B cell (primary cell): ENCODE results near the gene ZBED4. TPM values are rescaled to one million over a fixed set of nuclear protein-coding genes. Genes with fewer than 3 reads are reported as not detected.

ENCODE experiments used
- ATAC-seq: fragments of 200-7000 bp; cut with Tn5 transposase; one replicate; pipeline ENCODE4 v1.10.0; 2021; ENCODE audit warnings: low read depth, mild to moderate bottlenecking, moderate number of reproducible peaks, moderate library complexity
- CTCF ChIA-PET: fragments of 350-600 bp; sonication (Branson Sonifier 250); formaldehyde crosslinking; loops from one replicate; lab custom pipeline; 2021; ENCODE audit warnings: antibody characterized with exemption, inconsistent platforms; lab: Charles Lee
- POLR2A ChIA-PET: fragments of 350-600 bp; sonication (Branson Sonifier 250); formaldehyde crosslinking; loops from one replicate; lab custom pipeline; 2021; ENCODE audit warnings: antibody characterized with exemption; lab: Charles Lee
- DNase-seq: peaks from one replicate; pipeline ENCODE4 v3.0.0; 2013
- H2AFZ ChIP-seq: 2 replicates; pipeline ENCODE4 v1.6.1; 2012; ENCODE audit warnings: mild to moderate bottlenecking, low read depth, low read length; ENCODE audit not compliant: insufficient read depth, poor library complexity, severe bottlenecking
- H3K27ac ChIP-seq, 2 donors: 1 replicate in 1 of 2; 2 replicates in 1 of 2; pipeline ENCODE4 v1.5.1; 2012 to 2013; ENCODE audit warnings: low read length in 2 of 2, mild to moderate bottlenecking in 2 of 2, moderate library complexity in 1 of 2
- H3K27me3 ChIP-seq, 4 experiments: fragments of 200-600 bp in 1 of 4; sonication (generic) in 1 of 4; replicated peaks in 1 of 4; 1 replicate in 2 of 4; 2 replicates in 2 of 4; pipeline versions ENCODE4 v1.6.1 to v1.7.0; 2013 to 2016; ENCODE audit warnings: low read length in 3 of 4, mild to moderate bottlenecking in 2 of 4, mixed read lengths in 1 of 4, moderate library complexity in 1 of 4; ENCODE audit not compliant: insufficient read depth in 4 of 4, control insufficient read depth in 3 of 4; ENCODE audit errors: control extremely low read depth in 1 of 4
- H3K36me3 ChIP-seq, 2 experiments: replicated peaks in 1 of 2; 1 replicate in 1 of 2; 2 replicates in 1 of 2; pipeline versions ENCODE4 v1.6.1 to v1.7.1; 2013; ENCODE audit warnings: low read length in 1 of 2; ENCODE audit not compliant: insufficient read depth in 2 of 2, control insufficient read depth in 1 of 2; ENCODE audit errors: control extremely low read depth in 1 of 2, extremely low read depth in 1 of 2
- H3K4me1 ChIP-seq, 2 donors: fragments of 200-600 bp in 1 of 2; sonication (generic) in 1 of 2; 1 replicate in 1 of 2; 2 replicates in 1 of 2; pipeline versions ENCODE4 v1.5.1 to v1.6.1; 2013 to 2017; ENCODE audit warnings: low read length in 2 of 2; ENCODE audit not compliant: control insufficient read depth in 2 of 2, insufficient read depth in 2 of 2
- H3K4me2 ChIP-seq: replicated peaks from 2 replicates; pipeline ENCODE3; 2012; ENCODE audit warnings: mild to moderate bottlenecking, low read depth, low read length; ENCODE audit not compliant: poor library complexity, severe bottlenecking
- H3K4me3 ChIP-seq, 5 experiments: fragments of 200-600 bp in 1 of 5; sonication (generic) in 1 of 5; 1 replicate in 3 of 5; 2 replicates in 2 of 5; pipeline versions ENCODE4 v1.5.1 to v1.7.0; 2011 to 2016; ENCODE audit warnings: low read length in 4 of 5, mild to moderate bottlenecking in 4 of 5, low read depth in 2 of 5, control low read depth in 1 of 5, moderate library complexity in 1 of 5; ENCODE audit not compliant: insufficient read depth in 1 of 5; ENCODE audit errors: control extremely low read depth in 1 of 5, extremely low read depth in 1 of 5
- H3K79me2 ChIP-seq: fragments of 200-600 bp; sonication (generic); one replicate; pipeline ENCODE4 v1.6.0; 2016; ENCODE audit warnings: low read length; ENCODE audit not compliant: control insufficient read depth, insufficient read depth
- H3K9ac ChIP-seq: fragments of 200-600 bp; sonication (generic); 2 replicates; pipeline ENCODE4 v1.6.1; 2017; ENCODE audit warnings: mild to moderate bottlenecking, low read length, moderate library complexity
- H3K9me3 ChIP-seq, 3 donors: one replicate each; pipeline versions ENCODE4 v1.6.1 to v1.7.1; 2013; ENCODE audit warnings: low read length in 2 of 3; ENCODE audit not compliant: control insufficient read depth in 2 of 3, insufficient read depth in 1 of 3; ENCODE audit errors: control extremely low read depth in 1 of 3
- H4K20me1 ChIP-seq: 2 replicates; pipeline ENCODE4 v1.6.0; 2012; ENCODE audit warnings: mild to moderate bottlenecking, low read length; ENCODE audit not compliant: insufficient read depth, control insufficient read depth, poor library complexity, severe bottlenecking
- H3K27ac Mint-ChIP-seq: one replicate; pipeline ENCODE4 v1.8.0; 2021; ENCODE audit warnings: mixed read lengths
- H3K27me3 Mint-ChIP-seq: one replicate; pipeline ENCODE4 v1.8.0; 2021; ENCODE audit warnings: mixed read lengths
- H3K4me1 Mint-ChIP-seq: one replicate; pipeline ENCODE4 v1.8.0; 2021; ENCODE audit warnings: mixed read lengths
- H3K4me3 Mint-ChIP-seq: one replicate; pipeline ENCODE4 v1.8.0; 2021; ENCODE audit warnings: mixed read lengths
- H3K9me3 Mint-ChIP-seq: one replicate; pipeline ENCODE4 v1.8.0; 2022; ENCODE audit warnings: mixed read lengths; ENCODE audit not compliant: insufficient read depth
- EZH2 ChIP-seq: IDR thresholded peaks from 2 replicates; pipeline ENCODE4 v1.6.1; 2012; ENCODE audit warnings: borderline replicate concordance, low read depth, mild to moderate bottlenecking, moderate library complexity, low read length; ENCODE audit not compliant: insufficient read depth, poor library complexity, severe bottlenecking
- WGBS: methylation state at CpG from one replicate; pipeline ENCODE4 v1.1.5; 2013; ENCODE audit warnings: missing lambda C conversion rate; ENCODE audit not compliant: insufficient coverage; 5-methylcytosine and 5-hydroxymethylcytosine counted together
- intact Hi-C: fragments of 100-400 bp; cut with micrococcal nuclease; formaldehyde crosslinking; loops from one replicate; pipeline ENCODE4 v1.10.0; 2022
- polyA plus RNA-seq: library from polyadenylated mRNA; depleted of rRNA; stranded (reverse); fragments of >200 nt; gene quantifications from 2 replicates; pipeline ENCODE4 v1.2.3, GENCODE V29; 2012
- total RNA-seq, 2 donors: library from RNA; stranded (reverse); fragments of 120-200 nt in 1 of 2; gene quantifications; 1 replicate in 1 of 2; 2 replicates in 1 of 2; pipeline versions ENCODE4 v1.2.3 to v1.2.4, GENCODE V29; 2013 to 2022
- TF ChIP-seq, protein P1 (sequence below): fragments of 200-600 bp; IDR thresholded peaks from one replicate; pipeline ENCODE4 v1.8.0; 2022; ENCODE audit warnings: antibody characterized with exemption, mild to moderate bottlenecking

Gene ZBED4
- total and polyA plus RNA-seq, 2 donors (not counting 1 experiment from before 2014, with no cell fraction given) = 5.9 to 14.6 TPM

GRCh38 chr22:49927483-49928184, 74.0 kb downstream of the ZBED4 start:
- peaks cover 0 to 17% (median 0%) of the 10 kb centered on the region in 3 donors for H3K9me3 ChIP-seq
- ATAC-seq (no peak), DNase-seq (peak; percentile 31)
- peaks cover 0 to 3% of the 10 kb centered on the region in 2 experiments for H3K36me3 ChIP-seq
- WGBS = 98% methylated on average over 24 of the region's 26 CpGs
- no peak overlapping the region for H3K27ac ChIP-seq
- H3K4me1 ChIP-seq = peaks cover 65 to 77% of the 10 kb centered on the region in 2 donors
- H3K9ac ChIP-seq = no peak overlapping the region
- H3K79me2 ChIP-seq = no peaks in the 10 kb centered on the region
- no peaks in the 10 kb centered on the region for H3K27me3 Mint-ChIP-seq
- CTCF ChIA-PET = interaction anchor here (0.7 to 2.9 kb wide), 3 partner anchors 65 to 160 kb away, joined by 3 to 31 read pairs (median 3); no protein-coding TSS in a partner anchor
- peak overlapping the region; percentile 81 for H3K27ac Mint-ChIP-seq
- intact Hi-C loops = loop anchor here (5.0 kb wide), 2 partner anchors 100 to 280 kb away; partner anchors contain the start of gene BRD1
- H3K4me3 Mint-ChIP-seq = peak overlapping the region; percentile 61
- H3K4me1 Mint-ChIP-seq = peaks cover 63% of the 10 kb centered on the region
- no peaks in the 10 kb centered on the region for H4K20me1 ChIP-seq
- no peaks in the 10 kb centered on the region for H3K27me3 ChIP-seq
- no peak for TF ChIP-seq EZH2
- TF ChIP-seq, protein P1, sequence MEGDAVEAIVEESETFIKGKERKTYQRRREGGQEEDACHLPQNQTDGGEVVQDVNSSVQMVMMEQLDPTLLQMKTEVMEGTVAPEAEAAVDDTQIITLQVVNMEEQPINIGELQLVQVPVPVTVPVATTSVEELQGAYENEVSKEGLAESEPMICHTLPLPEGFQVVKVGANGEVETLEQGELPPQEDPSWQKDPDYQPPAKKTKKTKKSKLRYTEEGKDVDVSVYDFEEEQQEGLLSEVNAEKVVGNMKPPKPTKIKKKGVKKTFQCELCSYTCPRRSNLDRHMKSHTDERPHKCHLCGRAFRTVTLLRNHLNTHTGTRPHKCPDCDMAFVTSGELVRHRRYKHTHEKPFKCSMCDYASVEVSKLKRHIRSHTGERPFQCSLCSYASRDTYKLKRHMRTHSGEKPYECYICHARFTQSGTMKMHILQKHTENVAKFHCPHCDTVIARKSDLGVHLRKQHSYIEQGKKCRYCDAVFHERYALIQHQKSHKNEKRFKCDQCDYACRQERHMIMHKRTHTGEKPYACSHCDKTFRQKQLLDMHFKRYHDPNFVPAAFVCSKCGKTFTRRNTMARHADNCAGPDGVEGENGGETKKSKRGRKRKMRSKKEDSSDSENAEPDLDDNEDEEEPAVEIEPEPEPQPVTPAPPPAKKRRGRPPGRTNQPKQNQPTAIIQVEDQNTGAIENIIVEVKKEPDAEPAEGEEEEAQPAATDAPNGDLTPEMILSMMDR = no peak
- no peak overlapping the region for H3K4me2 ChIP-seq
- no peak overlapping the region for H3K4me3 ChIP-seq
- POLR2A ChIA-PET = interaction anchor here (0.7 kb wide), 1 partner anchor 35 kb away, joined by 3 read pairs; no protein-coding TSS in a partner anchor
- H2AFZ ChIP-seq = no peak overlapping the region
- no peaks in the 10 kb centered on the region for H3K9me3 Mint-ChIP-seq

DNA sequence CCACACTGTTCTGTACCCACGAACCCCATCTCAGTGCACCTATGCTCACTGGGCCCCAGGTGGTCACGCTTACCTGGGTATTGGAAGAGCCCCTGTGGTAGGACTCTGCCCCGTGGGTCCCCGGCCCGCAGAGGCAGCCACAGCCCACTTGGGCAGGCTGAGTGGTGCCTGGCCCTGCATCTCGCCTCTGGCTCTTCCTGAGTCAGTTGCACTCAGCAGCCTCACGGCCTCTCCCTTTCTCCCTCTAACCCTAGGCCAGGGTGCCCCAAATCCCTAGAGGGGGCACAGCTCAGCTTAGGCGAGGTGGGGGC, 74.5 kb downstream of the ZBED4 start:
- peaks cover 0 to 17% (median 0%) of the 10 kb centered on the region in 3 donors for H3K9me3 ChIP-seq
- no peak overlapping the region for H3K4me3 ChIP-seq
- Mint-ChIP-seq H3K4me3 (peak overlapping the region; percentile 10), H3K4me1 (peaks cover 67% of the 10 kb centered on the region), H3K27ac (peak overlapping the region; percentile 73), H3K9me3 (no peaks in the 10 kb centered on the region), H3K27me3 (no peaks in the 10 kb centered on the region)
- H3K27me3 ChIP-seq = no peaks in the 10 kb centered on the region
- no peak for ATAC-seq
- peak; percentile 40 for DNase-seq
- H3K79me2 ChIP-seq = peaks cover under 1% of the 10 kb centered on the region
- ChIA-PET POLR2A (interaction anchor here (0.7 kb wide), 1 partner anchor 34 kb away, joined by 3 read pairs; no protein-coding TSS in a partner anchor), CTCF (interaction anchor here (0.5 to 2.9 kb wide), 2 partner anchors 102 to 200 kb away, joined by 6 to 31 read pairs; no protein-coding TSS in a partner anchor)
- H3K4me1 ChIP-seq = peaks cover 67 to 79% of the 10 kb centered on the region in 2 donors
- H3K4me2 ChIP-seq = no peak overlapping the region
- intact Hi-C loops = loop anchor here (5.0 kb wide), 2 partner anchors 101 to 279 kb away; partner anchors contain the start of gene BRD1
- no peak overlapping the region for H3K9ac ChIP-seq
- H3K36me3 ChIP-seq = peaks cover 0 to 3% of the 10 kb centered on the region in 2 experiments
- no peak overlapping the region for H3K27ac ChIP-seq
- no peak overlapping the region for H2AFZ ChIP-seq
- TF ChIP-seq, protein P1 = no peak
- TF ChIP-seq EZH2 = no peak
- no peaks in the 10 kb centered on the region for H4K20me1 ChIP-seq
- WGBS = 81% methylated on average over 8 of the region's 8 CpGs
